Keratinocyte (primary cell): ENCODE measurements around the gene SH3RF1. TPM values are rescaled to one million over a fixed set of nuclear protein-coding genes. Genes with fewer than 3 reads are reported as not detected.

Experiments
- DNase-seq: peaks from one replicate; pipeline ENCODE4 v3.0.0-alpha.2; 2011; ENCODE audit warnings: low read depth, missing footprints, low spot score
- FAIRE-seq: peaks from 2 replicates; lab custom pipeline; 2011; peaks lifted over from hg19 to GRCh38; lab: Jason Lieb, UNC
- H2AFZ ChIP-seq: 2 replicates; pipeline ENCODE4 v1.6.0; 2012; ENCODE audit warnings: low read length, control low read depth, inconsistent platforms; ENCODE audit not compliant: control insufficient read depth
- H3K27ac ChIP-seq: 2 replicates; pipeline ENCODE4 v1.5.1; 2011; ENCODE audit warnings: low read length; ENCODE audit not compliant: control insufficient read depth, insufficient read depth
- H3K27me3 ChIP-seq: 3 replicates; pipeline ENCODE4 v1.6.0; 2011; ENCODE audit warnings: low read length; ENCODE audit not compliant: control insufficient read depth, insufficient read depth; ENCODE audit errors: extremely low read depth
- H3K36me3 ChIP-seq, 2 experiments: 2 replicates in 1 of 2; 3 replicates in 1 of 2; pipeline ENCODE4 v1.5.1; 2011; ENCODE audit warnings: low read length in 2 of 2, mild to moderate bottlenecking in 1 of 2; ENCODE audit not compliant: control insufficient read depth in 2 of 2, insufficient read depth in 2 of 2; ENCODE audit errors: extremely low read depth in 1 of 2
- H3K4me1 ChIP-seq: 3 replicates; pipeline ENCODE4 v1.5.1; 2011; ENCODE audit warnings: low read length; ENCODE audit not compliant: control insufficient read depth, insufficient read depth; ENCODE audit errors: extremely low read depth
- H3K4me2 ChIP-seq: 3 replicates; pipeline ENCODE4 v1.6.0; 2011; ENCODE audit warnings: low read depth, low read length; ENCODE audit not compliant: control insufficient read depth, insufficient read depth; ENCODE audit errors: extremely low read depth
- H3K4me3 ChIP-seq, 3 experiments: fragments of 200-600 bp in 1 of 3; sonication (generic) in 1 of 3; 2 replicates in 2 of 3; 3 replicates in 1 of 3; pipeline ENCODE4 v1.5.1; 2011 to 2016; ENCODE audit warnings: low read length in 3 of 3, mild to moderate bottlenecking in 3 of 3, control low read depth in 2 of 3, inconsistent platforms in 1 of 3, low read depth in 1 of 3, mixed read lengths in 1 of 3, mixed run types in 1 of 3, moderate library complexity in 1 of 3; ENCODE audit not compliant: control insufficient read depth in 2 of 3, insufficient read depth in 2 of 3; ENCODE audit errors: extremely low read depth in 1 of 3
- H3K79me2 ChIP-seq: 2 replicates; pipeline ENCODE4 v1.6.0; 2012; ENCODE audit warnings: low read length; ENCODE audit not compliant: control insufficient read depth, insufficient read depth
- H3K9ac ChIP-seq: 3 replicates; pipeline ENCODE4 v1.6.0; 2011; ENCODE audit warnings: low read length; ENCODE audit not compliant: control insufficient read depth, insufficient read depth; ENCODE audit errors: extremely low read depth
- H3K9me1 ChIP-seq: 3 replicates; pipeline ENCODE4 v1.6.0; 2011; ENCODE audit warnings: low read length; ENCODE audit not compliant: control insufficient read depth, insufficient read depth; ENCODE audit errors: extremely low read depth
- H3K9me3 ChIP-seq: 2 replicates; pipeline ENCODE4 v1.5.1; 2012; ENCODE audit warnings: low read depth, low read length; ENCODE audit not compliant: control insufficient read depth
- H4K20me1 ChIP-seq: 3 replicates; pipeline ENCODE4 v1.6.0; 2011; ENCODE audit warnings: low read length; ENCODE audit not compliant: control insufficient read depth, insufficient read depth; ENCODE audit errors: extremely low read depth
- CTCF ChIP-seq, 3 experiments: IDR thresholded peaks in 1 of 3; conservative IDR thresholded peaks in 1 of 3; optimal IDR thresholded peaks in 1 of 3; 2 replicates in 2 of 3; 3 replicates in 1 of 3; pipeline versions ENCODE3 to v1.5.1; 2011; ENCODE audit warnings: low read length in 3 of 3, mild to moderate bottlenecking in 3 of 3, moderate library complexity in 2 of 3, control low read depth in 1 of 3, inconsistent platforms in 1 of 3; ENCODE audit not compliant: insufficient read depth in 2 of 3; ENCODE audit errors: extremely low read depth in 1 of 3
- EZH2 ChIP-seq: IDR thresholded peaks from one replicate; pipeline ENCODE4 v1.6.1; 2012; ENCODE audit warnings: inconsistent platforms, mild to moderate bottlenecking, low read length, moderate library complexity
- dilution Hi-C: fragments of 300-500 bp; cut with MboI; formaldehyde crosslinking; loops from one replicate; pipeline ENCODE4 v1.7.0; 2020; ENCODE audit warnings: low sequenced_read_pairs; ENCODE audit not compliant: extremely low pct_ligation_motif_present
- polyA plus RNA-seq, 5 experiments: library from polyadenylated mRNA; depleted of rRNA in 3 of 5; stranded (reverse) in 3 of 5; stranded (forward) in 1 of 5; unstranded in 1 of 5; fragments of >200 nt; gene quantifications; 1 replicate in 1 of 5; 2 replicates in 3 of 5; 3 replicates in 1 of 5; pipeline versions ENCODE4 v1.2.1 to v1.2.3, GENCODE V29; 2011 to 2012; ENCODE audit warnings: missing spikeins in 2 of 5, low read depth in 1 of 5, low replicate concordance in 1 of 5

SH3RF1 gene
- polyA plus RNA-seq, 1 donor (not counting 4 experiments of a cell fraction or from before 2014, with no cell fraction given) = 9.5 TPM

GRCh38 chr4:169068423-169068822, 202.3 kb downstream of the SH3RF1 start:
- TF ChIP-seq EZH2 = no peak
- TF ChIP-seq CTCF (optimal IDR thresholded peaks at IDR 0.05 in 1 of 3, IDR thresholded peaks at IDR 0.05 in 1 of 3, conservative IDR thresholded peaks at IDR 0.05 in 1 of 3; ENCODE audit: extremely low read depth in 1 of 3, insufficient read depth in 2 of 3, low read length in 3 of 3) = peak in 1 of 3 experiments; percentile 30
- peak overlapping the region; percentile 85 for H2AFZ ChIP-seq
- no peaks in the 10 kb centered on the region for H3K36me3 ChIP-seq
- peak overlapping the region; percentile 53 for H3K27ac ChIP-seq
- H3K4me1 ChIP-seq = peaks cover 53% of the 10 kb centered on the region
- DNase-seq (no peak), FAIRE-seq (no peak)
- H3K9me3 ChIP-seq = no peaks in the 10 kb centered on the region
- no peak overlapping the region for H3K9ac ChIP-seq
- no peaks in the 10 kb centered on the region for H4K20me1 ChIP-seq
- H3K27me3 ChIP-seq = no peaks in the 10 kb centered on the region
- dilution Hi-C loops = no loop called here
- no peaks in the 10 kb centered on the region for H3K79me2 ChIP-seq
- H3K4me3 ChIP-seq = no peak overlapping the region
- H3K4me2 ChIP-seq = peak overlapping the region; percentile 2
- no peaks in the 10 kb centered on the region for H3K9me1 ChIP-seq

GRCh38 chr4:169066934-169067333, 203.8 kb downstream of the SH3RF1 start:
- Histone ChIP-seq H4K20me1 (no peaks in the 10 kb centered on the region), H3K9ac (no peak overlapping the region), H3K79me2 (no peaks in the 10 kb centered on the region), H3K4me3 (no peak overlapping the region), H2AFZ (no peak overlapping the region), H3K27ac (no peak overlapping the region), H3K4me2 (no peak overlapping the region), H3K27me3 (no peaks in the 10 kb centered on the region), H3K36me3 (no peaks in the 10 kb centered on the region), H3K9me3 (no peaks in the 10 kb centered on the region), H3K4me1 (peaks cover 62% of the 10 kb centered on the region), H3K9me1 (no peaks in the 10 kb centered on the region)
- dilution Hi-C loops = no loop called here
- FAIRE-seq (no peak), DNase-seq (no peak)
- no peak for TF ChIP-seq EZH2
- TF ChIP-seq CTCF (optimal IDR thresholded peaks at IDR 0.05 in 1 of 3, IDR thresholded peaks at IDR 0.05 in 1 of 3, conservative IDR thresholded peaks at IDR 0.05 in 1 of 3; ENCODE audit: extremely low read depth in 1 of 3, insufficient read depth in 2 of 3, low read length in 3 of 3) = no peak
